ENCODE measurements around the gene CELSR1.

CELSR1 gene

DNA sequence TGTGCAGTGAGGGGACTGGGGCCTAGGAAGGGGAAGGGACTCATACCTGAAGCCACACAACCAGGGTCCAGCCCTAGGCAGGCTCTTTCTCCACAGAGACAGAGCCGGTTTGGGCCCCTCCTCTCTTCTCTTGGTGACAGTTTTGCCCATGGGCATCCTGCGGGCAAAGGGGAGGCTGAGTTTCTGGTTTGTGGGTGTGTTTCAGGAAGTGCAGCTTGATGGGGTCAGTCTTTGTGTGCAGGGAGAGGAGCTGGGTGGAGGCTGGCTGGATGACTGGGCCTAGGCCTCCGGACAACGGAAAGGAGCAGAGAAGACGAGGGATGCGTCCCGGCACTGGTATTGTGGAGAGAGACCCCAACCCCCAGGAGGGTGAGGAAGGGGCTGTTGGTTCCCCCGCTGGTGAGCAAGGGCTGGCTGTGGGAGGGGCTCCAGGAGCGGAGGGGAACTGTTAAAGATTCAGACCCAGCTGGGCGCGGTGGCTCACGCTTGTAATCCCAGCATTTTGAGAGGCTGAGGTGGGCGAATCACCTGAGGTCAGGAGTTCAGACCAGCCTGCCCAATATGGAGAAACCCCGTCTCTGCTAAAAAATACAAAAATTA, 23.4 kb upstream of the CELSR1 start:
- TF ChIP-seq, protein P1, sequence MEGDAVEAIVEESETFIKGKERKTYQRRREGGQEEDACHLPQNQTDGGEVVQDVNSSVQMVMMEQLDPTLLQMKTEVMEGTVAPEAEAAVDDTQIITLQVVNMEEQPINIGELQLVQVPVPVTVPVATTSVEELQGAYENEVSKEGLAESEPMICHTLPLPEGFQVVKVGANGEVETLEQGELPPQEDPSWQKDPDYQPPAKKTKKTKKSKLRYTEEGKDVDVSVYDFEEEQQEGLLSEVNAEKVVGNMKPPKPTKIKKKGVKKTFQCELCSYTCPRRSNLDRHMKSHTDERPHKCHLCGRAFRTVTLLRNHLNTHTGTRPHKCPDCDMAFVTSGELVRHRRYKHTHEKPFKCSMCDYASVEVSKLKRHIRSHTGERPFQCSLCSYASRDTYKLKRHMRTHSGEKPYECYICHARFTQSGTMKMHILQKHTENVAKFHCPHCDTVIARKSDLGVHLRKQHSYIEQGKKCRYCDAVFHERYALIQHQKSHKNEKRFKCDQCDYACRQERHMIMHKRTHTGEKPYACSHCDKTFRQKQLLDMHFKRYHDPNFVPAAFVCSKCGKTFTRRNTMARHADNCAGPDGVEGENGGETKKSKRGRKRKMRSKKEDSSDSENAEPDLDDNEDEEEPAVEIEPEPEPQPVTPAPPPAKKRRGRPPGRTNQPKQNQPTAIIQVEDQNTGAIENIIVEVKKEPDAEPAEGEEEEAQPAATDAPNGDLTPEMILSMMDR (IDR thresholded peaks at IDR 0.05; ENCODE audit: low read depth, low read length, missing control alignments) = no peak
- no peak for DNase-seq (ENCODE audit: extremely low read depth, low read depth)
- H3K4me3 ChIP-seq (replicated peaks; ENCODE audit: low read depth, low read length) = no peak overlapping the region

GRCh38 chr22:46557736-46558480, 20.5 kb upstream of the CELSR1 start:
- no peak for DNase-seq (ENCODE audit: extremely low read depth, low read depth)
- H3K4me3 ChIP-seq (replicated peaks; ENCODE audit: low read depth, low read length) = no peak overlapping the region
- TF ChIP-seq, protein P1 (IDR thresholded peaks at IDR 0.05; ENCODE audit: low read depth, low read length, missing control alignments) = no peak

DNA sequence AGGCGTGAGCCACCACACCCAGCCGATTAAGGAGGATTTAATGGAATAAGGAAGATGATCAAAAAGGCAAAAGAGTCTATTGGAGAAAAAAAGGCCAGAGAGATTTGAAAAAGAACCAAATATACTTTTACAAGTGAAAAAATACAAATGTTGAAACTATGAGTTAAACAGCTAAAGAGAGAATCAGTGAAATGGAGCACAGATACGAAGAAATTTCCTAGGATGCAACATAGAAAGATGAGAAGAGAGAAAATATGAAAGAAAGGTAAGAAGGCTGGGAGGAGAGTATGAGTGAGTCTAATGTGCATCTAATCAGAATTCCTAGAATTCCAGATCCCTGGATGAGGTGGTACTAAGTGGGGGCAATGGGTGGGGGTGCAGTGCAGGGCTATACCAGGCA, 19.4 kb upstream of the CELSR1 start:
- TF ChIP-seq, protein P1 (IDR thresholded peaks at IDR 0.05; ENCODE audit: low read depth, low read length, missing control alignments) = no peak
- H3K4me3 ChIP-seq (replicated peaks; ENCODE audit: low read depth, low read length) = no peak overlapping the region
- DNase-seq (ENCODE audit: extremely low read depth, low read depth) = no peak

DNA sequence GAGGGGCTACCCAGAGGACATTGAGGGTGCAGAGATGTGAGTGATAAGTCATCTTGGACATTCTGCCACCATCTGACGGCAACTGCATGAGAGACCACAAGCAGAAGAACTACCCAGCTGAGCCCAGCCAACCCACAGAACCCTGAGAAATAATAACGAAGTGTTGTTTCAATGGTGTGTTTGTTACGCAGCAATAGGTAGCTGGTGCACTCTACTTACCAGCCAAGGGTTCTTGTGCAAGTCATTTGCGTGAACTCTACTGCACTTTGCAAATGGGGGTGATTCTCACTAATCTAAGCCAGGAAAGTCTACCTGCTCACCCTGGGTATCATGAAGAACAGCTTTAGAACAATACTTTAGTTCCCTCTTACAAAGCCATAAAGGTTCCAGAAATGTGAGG, 15.8 kb upstream of the CELSR1 start:
- DNase-seq (ENCODE audit: extremely low read depth, low read depth) = no peak
- no peak overlapping the region for H3K4me3 ChIP-seq (replicated peaks; ENCODE audit: low read depth, low read length)
- TF ChIP-seq, protein P1 (IDR thresholded peaks at IDR 0.05; ENCODE audit: low read depth, low read length, missing control alignments) = no peak

- H3K4me3 ChIP-seq (replicated peaks; ENCODE audit: low read depth, low read length) = no peak overlapping the region
- TF ChIP-seq, protein P1 (IDR thresholded peaks at IDR 0.05; ENCODE audit: low read depth, low read length, missing control alignments) = no peak
- no peak for DNase-seq (ENCODE audit: extremely low read depth, low read depth)
Measured at GRCh38 chr22:46551996-46552395, 14.6 kb upstream of the CELSR1 start.

GRCh38 chr22:46551321-46551720, 13.9 kb upstream of the CELSR1 start:
- no peak for DNase-seq (ENCODE audit: extremely low read depth, low read depth)
- no peak overlapping the region for H3K4me3 ChIP-seq (replicated peaks; ENCODE audit: low read depth, low read length)
- TF ChIP-seq, protein P1 (IDR thresholded peaks at IDR 0.05; ENCODE audit: low read depth, low read length, missing control alignments) = no peak
